ENCODE data around the gene TPCN2. TPM values are rescaled to one million over a fixed set of nuclear protein-coding genes. Genes with fewer than 3 reads are reported as not detected.

Gene TPCN2
- total and polyA plus RNA-seq, 2 of the 8 experiments (the other 6 are each of a cell fraction or from before 2014, with no cell fraction given), result 9.7 to 18.6 TPM

- TF ChIP-seq CTCF (IDR thresholded peaks at IDR 0.05; ENCODE audit: control extremely low read depth in 1 of 3, insufficient read depth in 1 of 3, low read depth in 1 of 3, low read length in 3 of 3), result no peak
These were observed 37.6 kb upstream of the TPCN2 start (continued) for GRCh38 chr11:69010964-69011623.
